Activated CD4-positive, CD25-positive, alpha-beta regulatory T cell (primary cell): ENCODE measurements around the gene ZFAND2A.
"Not testable (repeated sequence)": the region's sequence is repeated elsewhere in the genome, so short reads cannot be mapped to it uniquely, and the experiment has no call there.

Experiments
- DNase-seq, 4 experiments: peaks; one replicate each; lab custom pipeline; 2025; lab: John Stamatoyannopoulos, UW

ZFAND2A gene

GRCh38 chr7:1175597-1175966 lies 15.6 kb upstream of the ZFAND2A start:
- no peak for DNase-seq

DNA sequence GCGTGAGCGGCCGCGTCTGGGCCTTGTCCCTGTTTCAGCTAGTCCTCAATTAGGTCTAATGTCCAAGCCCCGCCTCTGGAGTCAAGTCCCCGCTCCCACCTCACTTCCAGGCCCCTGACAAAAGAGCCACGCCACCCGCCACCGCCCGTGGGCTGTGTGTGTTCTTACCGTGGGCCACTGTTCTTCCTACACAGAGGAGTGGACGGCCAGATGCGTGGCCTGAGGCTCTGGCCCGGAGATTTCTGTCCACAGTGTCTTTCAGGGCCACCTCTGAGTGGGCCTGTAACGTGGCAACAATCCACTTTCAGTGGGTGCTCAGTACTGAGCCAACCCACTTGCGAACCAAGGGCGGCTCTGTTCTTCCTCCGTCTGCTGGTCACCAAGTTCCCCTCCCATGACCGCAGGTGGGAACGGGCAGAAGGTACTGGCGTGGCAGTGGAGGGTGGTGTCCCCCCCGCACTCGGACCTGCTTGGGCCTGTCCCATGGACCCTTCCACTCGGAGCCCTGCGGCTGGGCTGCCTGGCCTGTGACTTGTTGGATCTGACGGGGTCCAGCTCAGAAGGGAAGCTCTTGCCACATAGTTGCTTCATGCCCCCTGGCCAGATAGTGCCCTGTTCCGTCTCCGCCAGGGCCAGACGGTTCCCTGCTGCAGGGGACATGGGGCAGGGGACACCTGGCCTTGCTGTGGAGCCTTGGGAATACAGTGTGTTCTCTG lies 15.0 kb upstream of the ZFAND2A start:
- DNase-seq = no peak

- no peak for DNase-seq
Measured at GRCh38 chr7:1174002-1174401, 14.0 kb upstream of the ZFAND2A start.

DNA sequence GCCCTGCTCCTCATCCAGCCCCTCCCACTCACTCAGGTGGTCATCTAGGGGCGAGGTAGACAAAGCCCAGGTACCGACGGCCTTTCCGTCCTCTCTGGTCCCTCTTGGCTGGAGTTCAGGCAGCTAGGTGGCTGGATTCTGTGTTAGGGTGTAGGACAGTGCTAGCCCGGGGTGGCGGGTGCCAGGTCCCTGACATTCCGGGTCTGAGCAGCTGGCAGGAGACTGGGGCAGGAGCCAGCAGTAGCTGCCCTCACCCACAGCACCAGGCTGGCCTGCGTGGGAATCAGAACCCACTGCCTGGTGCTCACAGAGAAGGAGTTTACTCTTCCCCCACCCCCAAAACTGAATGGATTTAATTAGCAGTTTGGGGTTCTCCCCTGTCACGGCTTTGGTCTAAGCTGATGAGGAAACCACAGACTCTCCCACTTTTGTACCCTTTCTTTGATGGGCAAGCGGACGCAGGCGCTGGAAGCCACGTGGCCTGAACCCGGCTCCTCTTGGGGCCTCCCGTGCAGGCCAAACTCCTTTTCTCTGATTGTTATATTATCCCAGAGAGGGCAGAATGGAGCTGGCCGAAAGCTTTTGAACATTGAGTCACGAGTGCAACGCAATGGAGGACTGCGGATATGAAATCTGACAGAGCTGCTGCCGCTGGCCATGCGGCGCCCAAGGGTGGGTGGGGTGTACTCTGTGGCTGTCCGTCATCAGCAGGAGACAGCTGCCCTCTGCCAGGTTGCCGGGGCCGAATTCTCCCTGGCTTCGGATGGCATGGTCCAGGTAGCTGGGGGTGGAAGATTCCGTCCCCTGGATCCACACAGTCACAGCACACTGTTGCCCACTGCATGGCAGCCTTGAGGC lies 12.9 kb upstream of the ZFAND2A start:
- no peak for DNase-seq

- DNase-seq = not testable (repeated sequence)
Measured at GRCh38 chr7:1171516-1171915, 11.5 kb upstream of the ZFAND2A start.

DNA sequence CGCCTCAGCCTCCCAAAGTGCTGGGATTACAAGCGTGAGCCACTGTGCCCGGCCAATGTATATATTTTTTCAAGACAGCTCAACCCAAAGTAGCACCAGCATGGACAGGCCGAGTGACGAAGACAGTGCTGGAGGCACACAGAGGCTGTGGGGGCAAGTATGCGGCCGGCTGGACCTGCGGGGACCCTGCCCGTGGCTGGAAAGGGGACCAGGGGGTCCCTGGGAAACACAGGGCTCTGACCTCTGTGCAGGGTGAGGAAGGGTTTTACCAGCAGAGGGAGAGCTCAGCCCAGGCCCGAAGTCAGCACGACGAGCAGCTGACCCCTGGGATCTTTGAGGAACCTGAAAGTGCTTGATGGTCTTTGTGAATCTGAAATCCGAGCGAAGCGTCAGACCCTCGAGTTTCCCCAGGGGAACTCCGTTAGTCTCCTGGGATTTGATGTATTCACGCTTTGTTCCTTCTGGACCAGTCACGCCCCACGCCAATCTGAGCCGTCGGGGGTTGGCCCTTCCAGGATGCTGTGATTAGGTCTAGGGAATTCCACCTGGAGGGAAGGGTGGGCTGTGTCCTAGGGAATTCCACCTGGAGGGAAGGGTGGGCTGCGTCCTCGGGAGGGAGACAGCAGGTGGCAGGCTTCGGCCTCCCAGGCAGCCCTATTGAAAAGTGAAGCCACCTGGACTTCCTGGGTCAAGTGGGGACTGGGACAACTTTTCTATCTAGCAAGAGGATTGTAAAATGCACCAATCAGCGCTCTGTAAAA lies 10.9 kb upstream of the ZFAND2A start:
- DNase-seq = no peak

DNA sequence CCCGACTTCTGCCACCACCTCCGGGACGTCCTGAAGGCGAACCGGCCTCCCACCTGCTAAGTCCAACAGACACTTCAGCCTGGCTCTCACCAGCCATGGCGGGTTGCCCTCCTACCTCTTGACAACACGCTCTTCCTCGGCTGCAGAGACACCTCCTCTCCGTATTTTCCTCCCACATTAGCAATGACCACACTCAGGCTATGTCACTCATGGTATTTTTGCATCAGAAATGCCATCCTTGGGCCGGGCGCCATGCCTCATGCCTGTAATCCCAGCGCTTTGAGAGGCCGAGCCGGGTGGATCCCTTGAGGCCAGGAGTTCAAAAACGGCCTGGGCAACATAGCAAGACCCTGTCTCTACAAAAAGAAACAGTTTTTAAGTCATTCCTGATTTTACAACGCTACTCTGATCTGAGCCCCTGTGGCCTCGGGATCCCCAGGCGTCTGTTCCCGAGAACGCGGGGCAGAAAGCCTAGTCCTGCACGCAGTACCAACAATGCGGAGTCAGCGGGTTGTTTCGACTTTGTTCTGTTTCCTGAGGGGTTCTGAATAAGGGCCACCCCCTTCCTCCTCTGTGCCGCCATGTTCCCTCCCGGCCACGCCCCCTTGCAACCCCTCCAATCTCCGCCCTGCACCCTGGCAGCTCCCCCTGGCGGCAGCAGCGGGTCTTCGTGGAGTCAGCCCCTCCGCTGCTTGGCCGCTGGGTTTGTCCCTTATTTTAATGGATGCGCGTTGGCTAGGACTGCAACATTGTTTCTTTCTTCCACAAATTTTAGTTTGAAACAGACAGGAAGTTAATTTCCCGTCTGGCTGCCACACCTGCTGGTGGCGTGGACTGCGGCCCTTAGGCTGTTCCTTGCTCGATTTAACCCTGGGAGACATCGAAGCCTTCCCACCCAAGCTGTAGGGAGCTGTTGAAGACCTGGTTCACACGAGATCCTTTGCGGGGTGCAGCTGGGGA lies 9.7 kb upstream of the ZFAND2A start:
- DNase-seq = peak; percentile 37 to 90 (median 61)

GRCh38 chr7:1168422-1168821 lies 8.4 kb upstream of the ZFAND2A start:
- DNase-seq = no peak

DNA sequence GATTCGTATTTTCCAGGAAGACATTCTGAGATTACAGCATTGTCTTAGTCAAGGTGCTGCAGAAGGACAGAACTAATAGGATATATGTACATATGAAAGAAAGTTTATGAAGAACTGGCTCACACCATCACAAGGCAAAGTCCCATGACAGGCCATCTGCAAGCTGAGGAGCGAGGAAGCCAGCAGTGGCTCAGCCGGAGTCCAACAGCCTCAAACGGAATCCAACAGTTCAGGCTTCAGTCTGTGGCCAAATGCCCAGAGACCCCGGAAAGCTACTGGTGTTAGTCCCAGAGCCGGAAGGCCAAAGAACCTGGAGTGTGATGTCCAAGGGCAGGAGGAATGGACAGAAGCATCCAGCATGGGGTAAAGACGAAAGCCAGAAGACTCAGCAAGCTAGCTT lies 4.4 kb upstream of the ZFAND2A start:
- DNase-seq = no peak

GRCh38 chr7:1163121-1163520 lies 3.1 kb upstream of the ZFAND2A start:
- no peak for DNase-seq

GRCh38 chr7:1160670-1161021 lies 650 bp upstream of the ZFAND2A start:
- no peak for DNase-seq

GRCh38 chr7:1159231-1159630 lies 765 bp downstream of the ZFAND2A start:
- DNase-seq = not testable (repeated sequence)

- DNase-seq = no peak
Measured at GRCh38 chr7:1158203-1159126, 1.5 kb downstream of the ZFAND2A start.

DNA sequence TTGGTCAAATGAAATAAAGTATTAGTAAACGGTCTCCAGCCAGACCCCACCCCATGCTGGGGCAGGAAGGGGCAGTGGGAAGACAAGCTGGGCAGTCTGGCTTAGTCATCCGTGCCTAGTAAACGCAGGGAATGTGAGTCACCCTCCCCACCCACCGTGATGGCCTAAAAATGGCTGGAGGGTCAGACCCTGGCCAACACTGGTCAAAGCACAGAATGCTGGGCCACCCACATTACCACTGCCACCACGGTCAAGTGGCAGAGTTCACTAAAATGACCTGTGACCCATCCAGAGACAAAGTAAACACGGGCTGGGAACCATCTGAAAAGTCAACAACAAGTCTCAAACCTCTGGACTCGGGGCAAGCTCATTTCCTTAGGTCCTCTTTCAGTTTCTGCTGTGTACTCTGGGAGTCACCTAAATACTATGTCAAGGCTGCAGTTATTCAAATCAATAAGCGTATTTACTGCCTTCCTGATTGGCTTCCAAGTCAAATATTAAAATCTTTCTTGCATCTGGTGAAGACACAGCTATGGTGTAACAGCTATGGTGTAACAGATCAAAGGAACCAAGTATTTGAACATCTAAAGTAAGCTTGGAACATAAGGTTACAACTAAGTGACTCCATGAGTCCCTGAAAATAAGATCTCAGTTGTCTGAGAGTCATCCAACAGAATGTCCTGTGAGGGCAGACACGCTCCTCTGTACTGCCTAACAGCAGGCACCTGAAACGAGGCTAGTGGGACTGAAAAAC lies 3.0 kb downstream of the ZFAND2A start:
- no peak for DNase-seq

DNA sequence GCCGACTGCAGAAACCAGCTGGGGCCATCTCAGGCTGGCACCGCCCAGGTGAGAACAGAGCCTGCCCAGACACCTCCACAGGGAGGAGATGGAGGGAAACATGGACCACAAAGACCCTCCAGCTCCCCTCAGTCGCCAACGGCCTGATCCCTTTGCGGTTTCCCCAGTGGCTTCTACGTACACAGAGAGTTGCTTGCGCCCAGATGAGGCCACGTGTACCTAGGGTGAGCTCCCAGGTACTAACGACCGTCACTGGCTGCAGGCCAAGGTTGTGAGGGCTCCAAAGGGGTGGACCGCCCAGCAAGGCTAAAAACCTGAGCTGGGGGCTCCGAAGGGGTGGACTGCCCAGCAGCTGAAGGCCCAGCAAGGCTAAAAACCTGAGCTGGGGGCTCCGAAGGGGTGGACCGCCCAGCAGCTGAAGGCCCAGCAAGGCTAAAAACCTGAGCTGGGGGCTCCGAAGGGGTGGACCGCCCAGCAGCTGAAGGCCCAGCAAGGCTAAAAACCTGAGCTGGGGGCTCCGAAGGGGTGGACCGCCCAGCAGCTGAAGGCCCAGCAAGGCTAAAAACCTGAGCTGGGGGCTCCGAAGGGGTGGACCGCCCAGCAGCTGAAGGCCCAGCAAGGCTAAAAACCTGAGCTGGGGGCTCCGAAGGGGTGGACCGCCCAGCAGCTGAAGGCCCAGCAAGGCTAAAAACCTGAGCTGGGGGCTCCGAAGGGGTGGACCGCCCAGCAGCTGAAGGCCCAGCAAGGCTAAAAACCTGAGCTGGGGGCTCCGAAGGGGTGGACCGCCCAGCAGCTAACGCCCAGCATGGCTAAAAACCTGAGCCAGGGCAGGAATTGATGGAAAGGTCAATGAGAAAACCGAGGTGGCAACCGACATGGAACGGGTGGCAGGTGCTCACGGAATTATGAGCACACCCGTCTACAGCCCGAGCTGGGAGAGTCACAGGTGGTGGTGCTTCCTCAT lies 3.9 kb downstream of the ZFAND2A start:
- DNase-seq = not testable (repeated sequence)

DNA sequence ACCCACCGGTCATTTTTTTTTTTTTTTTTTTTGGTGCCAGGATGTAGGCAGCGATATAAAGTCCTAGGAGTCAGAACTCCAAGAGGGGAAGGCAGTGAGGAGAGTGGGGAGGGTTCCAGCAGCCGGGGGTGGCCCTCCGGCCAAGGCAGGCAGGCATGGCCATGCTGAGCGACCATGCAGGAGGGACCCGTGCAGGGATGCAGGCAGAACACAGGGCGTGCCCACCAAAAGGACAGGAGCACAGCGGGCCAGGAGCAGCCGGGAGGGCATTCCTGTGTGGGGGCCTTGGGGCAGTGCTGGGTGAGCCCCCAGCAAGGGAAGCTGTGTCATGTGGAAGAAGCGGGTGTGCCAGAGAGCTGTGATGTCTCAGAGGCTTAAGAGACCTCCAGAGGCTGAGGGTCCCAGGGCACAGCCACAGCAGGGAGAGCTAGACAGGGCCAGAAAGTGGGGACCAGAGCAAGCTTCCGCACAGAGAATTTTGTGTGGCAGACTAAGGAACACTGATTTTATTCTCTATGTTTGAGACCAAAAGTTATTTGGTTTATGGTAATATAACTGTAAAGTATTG lies 5.7 kb downstream of the ZFAND2A start:
- no peak for DNase-seq

- no peak for DNase-seq
Measured at GRCh38 chr7:1152492-1152891, 7.5 kb downstream of the ZFAND2A start.
